ENCODE results near the gene DNAH2. TPM values are rescaled to one million over a fixed set of nuclear protein-coding genes. Genes with fewer than 3 reads are reported as not detected.

The DNAH2 gene
- total and polyA plus RNA-seq, 2 experiments from 2014 or later, result 0.38 TPM; not detected in 1

- no peaks in the 10 kb centered on the region for H3K79me2 ChIP-seq (replicated peaks; ENCODE audit: insufficient read depth)
- DNase-seq (ENCODE audit: low spot score) (no peak), ATAC-seq (no peak)
- Mint-ChIP-seq H3K4me1 (peaks cover 3% of the 10 kb centered on the region; the same call in 1 of the 3 replicates), H3K27ac (no peak overlapping the region), H3K36me3 (ENCODE audit: low read depth) (no peaks in the 10 kb centered on the region), H3K27me3 (ENCODE audit: insufficient read depth, low read depth, poor library complexity) (peaks cover 2% of the 10 kb centered on the region), H3K4me3 (no peak overlapping the region), H3K9me3 (no peaks in the 10 kb centered on the region; the same call in 2 of the 3 replicates)
- TF ChIP-seq, protein P1, sequence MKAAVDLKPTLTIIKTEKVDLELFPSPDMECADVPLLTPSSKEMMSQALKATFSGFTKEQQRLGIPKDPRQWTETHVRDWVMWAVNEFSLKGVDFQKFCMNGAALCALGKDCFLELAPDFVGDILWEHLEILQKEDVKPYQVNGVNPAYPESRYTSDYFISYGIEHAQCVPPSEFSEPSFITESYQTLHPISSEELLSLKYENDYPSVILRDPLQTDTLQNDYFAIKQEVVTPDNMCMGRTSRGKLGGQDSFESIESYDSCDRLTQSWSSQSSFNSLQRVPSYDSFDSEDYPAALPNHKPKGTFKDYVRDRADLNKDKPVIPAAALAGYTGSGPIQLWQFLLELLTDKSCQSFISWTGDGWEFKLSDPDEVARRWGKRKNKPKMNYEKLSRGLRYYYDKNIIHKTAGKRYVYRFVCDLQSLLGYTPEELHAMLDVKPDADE (IDR thresholded peaks at IDR 0.05), result no peak
- TF ChIP-seq REST (IDR thresholded peaks at IDR 0.05; ENCODE audit: unreplicated experiment) (no peak), ZNF331 (CRISPR knock-in tag; IDR thresholded peaks at IDR 0.05; ENCODE audit: low read depth) (no peak), POLR2AphosphoS5 (IDR thresholded peaks at IDR 0.05; ENCODE audit: low read depth) (no peak), CREB1 (CRISPR knock-in tag; IDR thresholded peaks at IDR 0.05; ENCODE audit: low read depth) (no peak), JUNB (IDR thresholded peaks at IDR 0.05; ENCODE audit: unreplicated experiment) (no peak), NANOG (IDR thresholded peaks at IDR 0.05; ENCODE audit: borderline replicate concordance) (no peak), STAT1 (IDR thresholded peaks at IDR 0.05; ENCODE audit: unreplicated experiment) (no peak), CTCF (conservative IDR thresholded peaks at IDR 0.05; ENCODE audit: low read depth in 2 of 2) (no peak), ZNF114 (CRISPR knock-in tag; IDR thresholded peaks at IDR 0.05) (no peak), EZH2 (IDR thresholded peaks at IDR 0.05; ENCODE audit: low read depth, unreplicated experiment) (no peak), EZH2phosphoT487 (IDR thresholded peaks at IDR 0.05; ENCODE audit: unreplicated experiment) (no peak)
- TF ChIP-seq, protein P2, sequence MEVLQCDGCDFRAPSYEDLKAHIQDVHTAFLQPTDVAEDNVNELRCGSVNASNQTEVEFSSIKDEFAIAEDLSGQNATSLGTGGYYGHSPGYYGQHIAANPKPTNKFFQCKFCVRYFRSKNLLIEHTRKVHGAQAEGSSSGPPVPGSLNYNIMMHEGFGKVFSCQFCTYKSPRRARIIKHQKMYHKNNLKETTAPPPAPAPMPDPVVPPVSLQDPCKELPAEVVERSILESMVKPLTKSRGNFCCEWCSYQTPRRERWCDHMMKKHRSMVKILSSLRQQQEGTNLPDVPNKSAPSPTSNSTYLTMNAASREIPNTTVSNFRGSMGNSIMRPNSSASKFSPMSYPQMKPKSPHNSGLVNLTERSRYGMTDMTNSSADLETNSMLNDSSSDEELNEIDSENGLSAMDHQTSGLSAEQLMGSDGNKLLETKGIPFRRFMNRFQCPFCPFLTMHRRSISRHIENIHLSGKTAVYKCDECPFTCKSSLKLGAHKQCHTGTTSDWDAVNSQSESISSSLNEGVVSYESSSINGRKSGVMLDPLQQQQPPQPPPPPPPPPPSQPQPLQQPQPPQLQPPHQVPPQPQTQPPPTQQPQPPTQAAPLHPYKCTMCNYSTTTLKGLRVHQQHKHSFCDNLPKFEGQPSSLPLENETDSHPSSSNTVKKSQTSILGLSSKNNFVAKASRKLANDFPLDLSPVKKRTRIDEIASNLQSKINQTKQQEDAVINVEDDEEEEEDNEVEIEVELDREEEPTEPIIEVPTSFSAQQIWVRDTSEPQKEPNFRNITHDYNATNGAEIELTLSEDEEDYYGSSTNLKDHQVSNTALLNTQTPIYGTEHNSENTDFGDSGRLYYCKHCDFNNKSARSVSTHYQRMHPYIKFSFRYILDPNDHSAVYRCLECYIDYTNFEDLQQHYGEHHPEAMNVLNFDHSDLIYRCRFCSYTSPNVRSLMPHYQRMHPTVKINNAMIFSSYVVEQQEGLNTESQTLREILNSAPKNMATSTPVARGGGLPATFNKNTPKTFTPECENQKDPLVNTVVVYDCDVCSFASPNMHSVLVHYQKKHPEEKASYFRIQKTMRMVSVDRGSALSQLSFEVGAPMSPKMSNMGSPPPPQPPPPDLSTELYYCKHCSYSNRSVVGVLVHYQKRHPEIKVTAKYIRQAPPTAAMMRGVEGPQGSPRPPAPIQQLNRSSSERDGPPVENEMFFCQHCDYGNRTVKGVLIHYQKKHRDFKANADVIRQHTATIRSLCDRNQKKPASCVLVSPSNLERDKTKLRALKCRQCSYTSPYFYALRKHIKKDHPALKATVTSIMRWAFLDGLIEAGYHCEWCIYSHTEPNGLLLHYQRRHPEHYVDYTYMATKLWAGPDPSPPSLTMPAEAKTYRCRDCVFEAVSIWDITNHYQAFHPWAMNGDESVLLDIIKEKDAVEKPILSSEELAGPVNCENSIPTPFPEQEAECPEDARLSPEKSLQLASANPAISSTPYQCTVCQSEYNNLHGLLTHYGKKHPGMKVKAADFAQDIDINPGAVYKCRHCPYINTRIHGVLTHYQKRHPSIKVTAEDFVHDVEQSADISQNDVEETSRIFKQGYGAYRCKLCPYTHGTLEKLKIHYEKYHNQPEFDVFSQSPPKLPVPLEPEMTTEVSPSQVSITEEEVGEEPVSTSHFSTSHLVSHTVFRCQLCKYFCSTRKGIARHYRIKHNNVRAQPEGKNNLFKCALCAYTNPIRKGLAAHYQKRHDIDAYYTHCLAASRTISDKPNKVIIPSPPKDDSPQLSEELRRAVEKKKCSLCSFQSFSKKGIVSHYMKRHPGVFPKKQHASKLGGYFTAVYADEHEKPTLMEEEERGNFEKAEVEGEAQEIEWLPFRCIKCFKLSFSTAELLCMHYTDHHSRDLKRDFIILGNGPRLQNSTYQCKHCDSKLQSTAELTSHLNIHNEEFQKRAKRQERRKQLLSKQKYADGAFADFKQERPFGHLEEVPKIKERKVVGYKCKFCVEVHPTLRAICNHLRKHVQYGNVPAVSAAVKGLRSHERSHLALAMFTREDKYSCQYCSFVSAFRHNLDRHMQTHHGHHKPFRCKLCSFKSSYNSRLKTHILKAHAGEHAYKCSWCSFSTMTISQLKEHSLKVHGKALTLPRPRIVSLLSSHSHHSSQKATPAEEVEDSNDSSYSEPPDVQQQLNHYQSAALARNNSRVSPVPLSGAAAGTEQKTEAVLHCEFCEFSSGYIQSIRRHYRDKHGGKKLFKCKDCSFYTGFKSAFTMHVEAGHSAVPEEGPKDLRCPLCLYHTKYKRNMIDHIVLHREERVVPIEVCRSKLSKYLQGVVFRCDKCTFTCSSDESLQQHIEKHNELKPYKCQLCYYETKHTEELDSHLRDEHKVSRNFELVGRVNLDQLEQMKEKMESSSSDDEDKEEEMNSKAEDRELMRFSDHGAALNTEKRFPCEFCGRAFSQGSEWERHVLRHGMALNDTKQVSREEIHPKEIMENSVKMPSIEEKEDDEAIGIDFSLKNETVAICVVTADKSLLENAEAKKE (CRISPR knock-in tag; IDR thresholded peaks at IDR 0.05), result no peak
- no peak overlapping the region for H3K4me3 ChIP-seq
- H2AFZ ChIP-seq, result no peak overlapping the region
- peaks cover 40% of the 10 kb centered on the region for H3K27me3 ChIP-seq (ENCODE audit: insufficient read depth)
- H3K27ac ChIP-seq (ENCODE audit: low read depth), result no peak overlapping the region
- H3K4me2 ChIP-seq, result no peak overlapping the region
- H3K4me1 ChIP-seq (ENCODE audit: insufficient read depth), result peaks cover 15% of the 10 kb centered on the region; the same call in 1 of the 2 replicates
- no peaks in the 10 kb centered on the region for H3K9me2 ChIP-seq (ENCODE audit: insufficient read depth)
- H3F3A ChIP-seq (replicated peaks; ENCODE audit: low read depth), result no peaks in the 10 kb centered on the region
- no peaks in the 10 kb centered on the region for H4K20me1 ChIP-seq (replicated peaks; ENCODE audit: insufficient read depth)
- H3K36me3 ChIP-seq (ENCODE audit: insufficient read depth), result no peaks in the 10 kb centered on the region
These were observed 162.7 kb downstream of the DNAH2 start for GRCh38 chr17:7880076-7880868.

Measured in GM23338 (cell line).